Measurements from ENCODE around the gene LIX1L. TPM values are rescaled to one million over a fixed set of nuclear protein-coding genes. Genes with fewer than 3 reads are reported as not detected.

The LIX1L gene
- total and polyA plus RNA-seq, 2 of the 13 experiments (the other 11 are each of a cell fraction or from before 2014, with no cell fraction given), result 8.1 to 24.9 TPM

GRCh38 chr1:145991735-145992412 lies 34.1 kb upstream of the LIX1L start (continued):
- TF ChIP-seq ZNF616 (CRISPR knock-in tag; IDR thresholded peaks at IDR 0.05; ENCODE audit: low read depth) (no peak), ZNF776 (CRISPR knock-in tag; IDR thresholded peaks at IDR 0.05) (no peak), MBD4 (IDR thresholded peaks at IDR 0.05; ENCODE audit: borderline replicate concordance, low read length) (peak; percentile 58; the same call in 1 of the 2 replicates), PPARG (CRISPR knock-in tag; conservative IDR thresholded peaks at IDR 0.05) (no peak), ZNF576 (CRISPR knock-in tag; IDR thresholded peaks at IDR 0.05) (no peak), ZNF547 (CRISPR knock-in tag; IDR thresholded peaks at IDR 0.05) (no peak), MAFK (conservative IDR thresholded peaks at IDR 0.05 in 1 of 2, IDR thresholded peaks at IDR 0.05 in 1 of 2; ENCODE audit: low read length in 2 of 2) (peak; percentile 15 to 28; a peak in 2 of 4 replicates), THRA (CRISPR knock-in tag; IDR thresholded peaks at IDR 0.05; ENCODE audit: borderline replicate concordance) (no peak), ARID3A (IDR thresholded peaks at IDR 0.05; ENCODE audit: low read depth, low read length) (no peak), ZNF607 (CRISPR knock-in tag; IDR thresholded peaks at IDR 0.05; ENCODE audit: borderline replicate concordance) (no peak), KMT2B (CRISPR knock-in tag; IDR thresholded peaks at IDR 0.05) (no peak), ZNF205 (CRISPR knock-in tag; IDR thresholded peaks at IDR 0.05) (no peak), MAFF (IDR thresholded peaks at IDR 0.05; ENCODE audit: low read depth, low read length) (0 out of 2 replicates have a peak, but pooled peaks have one; percentile 13), ZNF142 (CRISPR knock-in tag; IDR thresholded peaks at IDR 0.05) (no peak), ZC3H4 (CRISPR knock-in tag; IDR thresholded peaks at IDR 0.05; ENCODE audit: borderline replicate concordance) (peak; percentile 77; the same call in 1 of the 2 replicates), ZNF235 (CRISPR knock-in tag; IDR thresholded peaks at IDR 0.05; ENCODE audit: borderline replicate concordance) (no peak), NFE2L1 (CRISPR knock-in tag; IDR thresholded peaks at IDR 0.05; ENCODE audit: borderline replicate concordance) (no peak), HOXD1 (CRISPR knock-in tag; IDR thresholded peaks at IDR 0.05) (no peak)

All from HepG2 (cell line).